ENCODE data around the gene USHBP1.

- TF ChIP-seq JUND (IDR thresholded peaks at IDR 0.05; ENCODE audit: low read depth, low read length) (no peak), EGR1 (IDR thresholded peaks at IDR 0.05; ENCODE audit: borderline replicate concordance in 1 of 2, low read depth in 2 of 2, low read length in 2 of 2) (no peak), CTCF (IDR thresholded peaks at IDR 0.05 in 2 of 3, conservative IDR thresholded peaks at IDR 0.05 in 1 of 3; ENCODE audit: control insufficient read depth in 2 of 3, extremely low read depth in 1 of 3, insufficient read depth in 1 of 3, low read depth in 3 of 3, low read length in 3 of 3) (no peak), MAX (IDR thresholded peaks at IDR 0.05; ENCODE audit: low read depth, low read length) (no peak), PAX5 (IDR thresholded peaks at IDR 0.05; ENCODE audit: borderline replicate concordance, low read depth, low read length) (no peak), USF2 (IDR thresholded peaks at IDR 0.05; ENCODE audit: borderline replicate concordance, low read depth, low read length) (no peak), CREB1 (IDR thresholded peaks at IDR 0.05; ENCODE audit: low read depth) (no peak), CBX5 (IDR thresholded peaks at IDR 0.05; ENCODE audit: low read depth) (no peak)
Measured at GRCh38 chr19:17294051-17294891, 29.7 kb upstream of the USHBP1 start.

All from GM12878 (cell line).